HCT116 (cell line): Measurements from ENCODE around the gene EYA2. TPM values are rescaled to one million over a fixed set of nuclear protein-coding genes. Genes with fewer than 3 reads are reported as not detected.

ENCODE experiments used
- ATAC-seq: fragments of 200-7000 bp; cut with Tn5 transposase; 2 replicates; pipeline ENCODE4 v1.9.1; 2020; ENCODE audit warnings: mild to moderate bottlenecking, moderate library complexity
- BruUV-seq: library from RNA; stranded (reverse); fragments of 400-500 nt; replicated peaks from 2 replicates; lab custom pipeline; 2021; lab: Mats Ljungman, UMichigan
- CTCF ChIA-PET: fragments of 300-600 bp; sonication (Branson Sonifier 250); formaldehyde crosslinking; loops from one replicate; lab custom pipeline; 2021; ENCODE audit warnings: antibody characterized with exemption; lab: Charles Lee
- POLR2A ChIA-PET: fragments of 300-600, 350-600 bp; sonication (Branson Sonifier 250); formaldehyde crosslinking; loops from one replicate; lab custom pipeline; 2021; ENCODE audit warnings: antibody characterized with exemption; lab: Charles Lee
- RAD21 ChIA-PET, 2 experiments: fragments of 300-600 bp; sonication (Branson Sonifier 250); formaldehyde crosslinking; loops; one replicate each; lab custom pipeline; 2023; ENCODE audit warnings: low total read pairs in 2 of 2; ENCODE audit not compliant: uncharacterized antibody in 2 of 2, unreplicated experiment in 2 of 2, low non-redundant PET in 1 of 2; lab: Charles Lee
- DNase-seq: peaks from one replicate; pipeline ENCODE4 v3.0.0-alpha.2; 2010; ENCODE audit warnings: low read depth, low spot score
- H2AFZ ChIP-seq: fragments of 200-600 bp; shearing (Covaris generic), sonication (generic); 2 replicates; pipeline ENCODE4 v1.6.1; 2017; ENCODE audit warnings: low read depth, mixed run types, mixed read lengths, antibody characterized with exemption, low read length; ENCODE audit not compliant: poor library complexity, severe bottlenecking
- H3K27ac ChIP-seq: 2 replicates; pipeline ENCODE4 v1.5.1; 2012; ENCODE audit warnings: low read depth, low read length
- H3K27me3 ChIP-seq: fragments of 200-600 bp; sonication (generic); 2 replicates; pipeline ENCODE4 v1.6.1; 2016; ENCODE audit warnings: mixed run types, low read length, mixed read lengths; ENCODE audit not compliant: insufficient read depth
- H3K36me3 ChIP-seq, 2 experiments: fragments of 200-500 bp in 1 of 2; fragments of 200-600 bp in 1 of 2; sonication (Bioruptor generic) in 1 of 2; sonication (generic) in 1 of 2; 2 replicates each; pipeline versions ENCODE4 v1.5.1 to v1.6.1; 2014 to 2016; ENCODE audit warnings: low read length in 2 of 2, inconsistent platforms in 1 of 2, mixed read lengths in 1 of 2, mixed run types in 1 of 2; ENCODE audit not compliant: insufficient read depth in 2 of 2, control insufficient read depth in 1 of 2
- H3K4me1 ChIP-seq, 2 experiments: fragments of 200-600 bp in 1 of 2; sonication (generic) in 1 of 2; 2 replicates each; pipeline versions ENCODE4 v1.5.1 to v1.6.1; 2012 to 2017; ENCODE audit warnings: low read length in 2 of 2, inconsistent platforms in 1 of 2, mild to moderate bottlenecking in 1 of 2, mixed read lengths in 1 of 2, mixed run types in 1 of 2, moderate library complexity in 1 of 2; ENCODE audit not compliant: insufficient read depth in 2 of 2, control insufficient read depth in 1 of 2
- H3K4me2 ChIP-seq: fragments of 200-600 bp; sonication (generic); 2 replicates; pipeline ENCODE4 v1.6.1; 2017; ENCODE audit warnings: mixed run types, low read length, mixed read lengths
- H3K4me3 ChIP-seq, 2 experiments: fragments of 200-600 bp in 1 of 2; sonication (generic) in 1 of 2; replicated peaks in 1 of 2; 2 replicates each; pipeline ENCODE4 v1.5.1; 2011 to 2016; ENCODE audit warnings: low read length in 2 of 2, control low read depth in 1 of 2, low read depth in 1 of 2, mild to moderate bottlenecking in 1 of 2, mixed read lengths in 1 of 2, mixed run types in 1 of 2
- H3K79me2 ChIP-seq: fragments of 200-600 bp; sonication (generic); 2 replicates; pipeline ENCODE4 v1.6.1; 2017; ENCODE audit warnings: mild to moderate bottlenecking, mixed run types, low read length, moderate library complexity, mixed read lengths; ENCODE audit not compliant: insufficient read depth
- H3K9ac ChIP-seq: fragments of 200-600 bp; sonication (generic); 2 replicates; pipeline ENCODE4 v1.6.1; 2016; ENCODE audit warnings: low read length, mixed read lengths
- H3K9me2 ChIP-seq: fragments of 200-600 bp; sonication (generic), shearing (Covaris generic); 2 replicates; pipeline ENCODE4 v1.6.1; 2017; ENCODE audit warnings: mixed run types, mild to moderate bottlenecking, moderate library complexity; ENCODE audit not compliant: insufficient read depth
- H3K9me3 ChIP-seq, 2 experiments: fragments of 200-500 bp in 1 of 2; fragments of 200-600 bp in 1 of 2; sonication (Bioruptor generic) in 1 of 2; sonication (generic) in 1 of 2; 2 replicates each; pipeline ENCODE4 v1.6.1; 2014 to 2017; ENCODE audit warnings: low read length in 2 of 2, mixed read lengths in 2 of 2, inconsistent platforms in 1 of 2, low read depth in 1 of 2, mild to moderate bottlenecking in 1 of 2, mixed run types in 1 of 2, moderate library complexity in 1 of 2; ENCODE audit not compliant: control insufficient read depth in 1 of 2, insufficient read depth in 1 of 2
- H4K20me1 ChIP-seq: fragments of 200-600 bp; sonication (generic), shearing (Covaris generic); 2 replicates; pipeline ENCODE4 v1.6.1; 2017; ENCODE audit warnings: mixed run types, mild to moderate bottlenecking, moderate library complexity; ENCODE audit not compliant: insufficient read depth
- ATF3 ChIP-seq: IDR thresholded peaks from 2 replicates; pipeline ENCODE4 v1.6.1; 2012
- CBX3 ChIP-seq: IDR thresholded peaks from 2 replicates; pipeline ENCODE4 v1.6.1; 2012; ENCODE audit warnings: low read depth
- CEBPB ChIP-seq: IDR thresholded peaks from 2 replicates; pipeline ENCODE4 v1.6.1; 2012; ENCODE audit warnings: low read depth
- CTCF ChIP-seq, 3 experiments: fragments of 200-600 bp in 1 of 3; sonication (generic) in 1 of 3; IDR thresholded peaks in 2 of 3; conservative IDR thresholded peaks in 1 of 3; 2 replicates each; pipeline ENCODE4 v1.5.1; 2012 to 2017; ENCODE audit warnings: low read depth in 2 of 3, low read length in 2 of 3, antibody characterized with exemption in 1 of 3, borderline replicate concordance in 1 of 3, control low read depth in 1 of 3, mild to moderate bottlenecking in 1 of 3, mixed read lengths in 1 of 3, mixed run types in 1 of 3, moderate library complexity in 1 of 3; ENCODE audit not compliant: insufficient read depth in 1 of 3
- ELF1 ChIP-seq: IDR thresholded peaks from 2 replicates; pipeline ENCODE4 v1.6.1; 2012; ENCODE audit warnings: low read depth, borderline replicate concordance
- EZH2phosphoT487 ChIP-seq: fragments of 200-600 bp; IDR thresholded peaks from 2 replicates; pipeline ENCODE4 v1.6.1; 2018; ENCODE audit warnings: antibody characterized with exemption, borderline replicate concordance
- FOSL1 ChIP-seq: IDR thresholded peaks from 2 replicates; pipeline ENCODE4 v1.6.1; 2012; ENCODE audit warnings: low read depth
- JUND ChIP-seq: IDR thresholded peaks from 2 replicates; pipeline ENCODE4 v1.6.1; 2012
- POLR2A ChIP-seq: IDR thresholded peaks from 2 replicates; pipeline ENCODE4 v1.7.0; 2011; ENCODE audit warnings: borderline replicate concordance; ENCODE audit not compliant: insufficient read depth, insufficient read length; ENCODE audit errors: extremely low read depth
- POLR2AphosphoS5 ChIP-seq: IDR thresholded peaks from 2 replicates; pipeline ENCODE4 v1.6.1; 2011; ENCODE audit warnings: mild to moderate bottlenecking, low read depth, low read length, moderate library complexity
- RAD21 ChIP-seq: IDR thresholded peaks from 2 replicates; pipeline ENCODE4 v1.6.1; 2012; ENCODE audit warnings: low read depth, mild to moderate bottlenecking
- SIN3A ChIP-seq: IDR thresholded peaks from 2 replicates; pipeline ENCODE4 v1.6.1; 2012; ENCODE audit warnings: low read depth
- SP1 ChIP-seq: IDR thresholded peaks from 2 replicates; pipeline ENCODE4 v1.6.1; 2012; ENCODE audit warnings: low read depth
- SRF ChIP-seq: IDR thresholded peaks from 2 replicates; pipeline ENCODE4 v1.6.1; 2012; ENCODE audit warnings: low read depth
- ZFX ChIP-seq: fragments of 450-650 bp; IDR thresholded peaks from 2 replicates; pipeline ENCODE4 v1.6.1; 2017
- ZNF274 ChIP-seq: fragments of 200-500 bp; sonication (Bioruptor generic); IDR thresholded peaks from 2 replicates; pipeline ENCODE4 v1.6.1; 2014; ENCODE audit warnings: mild to moderate bottlenecking, low read depth, low read length, inconsistent platforms
- intact Hi-C: fragments of 100-400 bp; cut with micrococcal nuclease; formaldehyde crosslinking; loops from 2 replicates; pipeline ENCODE4 v1.10.0; 2022
- total RNA-seq: library from RNA; stranded (reverse); gene quantifications from one replicate; pipeline ENCODE4 v1.2.1, GENCODE V29; 2021; ENCODE audit not compliant: unreplicated experiment
- TF ChIP-seq, protein P1 (sequence below): IDR thresholded peaks from 2 replicates; pipeline ENCODE4 v1.6.1; 2012
- TF ChIP-seq, protein P2 (sequence below): IDR thresholded peaks from 2 replicates; pipeline ENCODE4 v1.6.1; 2012; ENCODE audit warnings: low read depth
- TF ChIP-seq, protein P3 (sequence below): IDR thresholded peaks from 2 replicates; pipeline ENCODE4 v1.6.1; 2011; ENCODE audit warnings: mild to moderate bottlenecking, low read length, moderate library complexity; ENCODE audit not compliant: insufficient replicate concordance; ENCODE audit errors: extremely low read depth

The EYA2 gene
- total RNA-seq, 1 experiment from 2014 or later: not detected

DNA sequence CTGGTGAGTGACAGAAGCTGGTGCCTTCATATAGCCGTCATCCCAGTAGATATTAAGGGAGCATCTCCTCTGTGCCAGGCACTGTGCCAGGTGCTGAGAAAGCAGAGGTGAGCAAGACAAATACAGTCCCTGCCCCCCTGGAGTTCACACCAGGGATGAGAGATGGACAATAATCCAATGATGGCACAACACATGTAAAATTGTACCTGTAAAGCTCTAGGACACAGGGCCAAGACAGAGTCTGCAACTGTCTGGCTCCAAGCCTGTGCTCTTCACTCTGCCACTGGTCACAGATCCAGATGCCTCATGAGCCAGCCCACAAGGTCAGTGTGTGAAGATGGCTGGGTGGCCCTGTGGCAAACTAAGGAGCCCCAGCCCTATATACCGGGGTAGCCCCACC is 133.8 kb downstream of the EYA2 start:
- Histone ChIP-seq H3K4me2 (no peak overlapping the region), H2AFZ (no peak overlapping the region), H3K27me3 (peaks cover 25% of the 10 kb centered on the region), H3K4me3 (no peak overlapping the region), H3K9ac (no peak overlapping the region), H3K27ac (no peak overlapping the region), H3K4me1 (no peaks in the 10 kb centered on the region), H3K9me3 (peaks cover 0 to 9% of the 10 kb centered on the region in 2 experiments; a peak in 1 of 4 replicates), H3K9me2 (no peaks in the 10 kb centered on the region), H3K36me3 (no peaks in the 10 kb centered on the region), H3K79me2 (no peaks in the 10 kb centered on the region), H4K20me1 (no peaks in the 10 kb centered on the region)
- no peak for ATAC-seq
- BruUV-seq: no TSS peak
- ChIA-PET POLR2A (no interaction called here), RAD21 (no interaction called here), CTCF (no interaction called here)
- intact Hi-C loops: loop anchor here (10.0 kb wide), 1 partner anchor 274 kb away; no protein-coding TSS in a partner anchor
- no peak for DNase-seq
- no peak for TF ChIP-seq RAD21
- TF ChIP-seq CBX3: no peak
- TF ChIP-seq CEBPB: no peak
- TF ChIP-seq SP1: no peak
- TF ChIP-seq POLR2A: no peak
- no peak for TF ChIP-seq ZNF274
- TF ChIP-seq POLR2AphosphoS5: no peak
- no peak for TF ChIP-seq SRF
- TF ChIP-seq, protein P1, sequence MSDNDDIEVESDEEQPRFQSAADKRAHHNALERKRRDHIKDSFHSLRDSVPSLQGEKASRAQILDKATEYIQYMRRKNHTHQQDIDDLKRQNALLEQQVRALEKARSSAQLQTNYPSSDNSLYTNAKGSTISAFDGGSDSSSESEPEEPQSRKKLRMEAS: no peak
- TF ChIP-seq CTCF (IDR thresholded peaks at IDR 0.05 in 2 of 3, conservative IDR thresholded peaks at IDR 0.05 in 1 of 3; ENCODE audit: borderline replicate concordance in 1 of 3, insufficient read depth in 1 of 3, low read depth in 2 of 3, low read length in 2 of 3): no peak
- TF ChIP-seq ELF1: no peak
- TF ChIP-seq EZH2phosphoT487: no peak
- no peak for TF ChIP-seq ZFX
- no peak for TF ChIP-seq FOSL1
- TF ChIP-seq, protein P2, sequence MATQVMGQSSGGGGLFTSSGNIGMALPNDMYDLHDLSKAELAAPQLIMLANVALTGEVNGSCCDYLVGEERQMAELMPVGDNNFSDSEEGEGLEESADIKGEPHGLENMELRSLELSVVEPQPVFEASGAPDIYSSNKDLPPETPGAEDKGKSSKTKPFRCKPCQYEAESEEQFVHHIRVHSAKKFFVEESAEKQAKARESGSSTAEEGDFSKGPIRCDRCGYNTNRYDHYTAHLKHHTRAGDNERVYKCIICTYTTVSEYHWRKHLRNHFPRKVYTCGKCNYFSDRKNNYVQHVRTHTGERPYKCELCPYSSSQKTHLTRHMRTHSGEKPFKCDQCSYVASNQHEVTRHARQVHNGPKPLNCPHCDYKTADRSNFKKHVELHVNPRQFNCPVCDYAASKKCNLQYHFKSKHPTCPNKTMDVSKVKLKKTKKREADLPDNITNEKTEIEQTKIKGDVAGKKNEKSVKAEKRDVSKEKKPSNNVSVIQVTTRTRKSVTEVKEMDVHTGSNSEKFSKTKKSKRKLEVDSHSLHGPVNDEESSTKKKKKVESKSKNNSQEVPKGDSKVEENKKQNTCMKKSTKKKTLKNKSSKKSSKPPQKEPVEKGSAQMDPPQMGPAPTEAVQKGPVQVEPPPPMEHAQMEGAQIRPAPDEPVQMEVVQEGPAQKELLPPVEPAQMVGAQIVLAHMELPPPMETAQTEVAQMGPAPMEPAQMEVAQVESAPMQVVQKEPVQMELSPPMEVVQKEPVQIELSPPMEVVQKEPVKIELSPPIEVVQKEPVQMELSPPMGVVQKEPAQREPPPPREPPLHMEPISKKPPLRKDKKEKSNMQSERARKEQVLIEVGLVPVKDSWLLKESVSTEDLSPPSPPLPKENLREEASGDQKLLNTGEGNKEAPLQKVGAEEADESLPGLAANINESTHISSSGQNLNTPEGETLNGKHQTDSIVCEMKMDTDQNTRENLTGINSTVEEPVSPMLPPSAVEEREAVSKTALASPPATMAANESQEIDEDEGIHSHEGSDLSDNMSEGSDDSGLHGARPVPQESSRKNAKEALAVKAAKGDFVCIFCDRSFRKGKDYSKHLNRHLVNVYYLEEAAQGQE: no peak
- TF ChIP-seq, protein P3, sequence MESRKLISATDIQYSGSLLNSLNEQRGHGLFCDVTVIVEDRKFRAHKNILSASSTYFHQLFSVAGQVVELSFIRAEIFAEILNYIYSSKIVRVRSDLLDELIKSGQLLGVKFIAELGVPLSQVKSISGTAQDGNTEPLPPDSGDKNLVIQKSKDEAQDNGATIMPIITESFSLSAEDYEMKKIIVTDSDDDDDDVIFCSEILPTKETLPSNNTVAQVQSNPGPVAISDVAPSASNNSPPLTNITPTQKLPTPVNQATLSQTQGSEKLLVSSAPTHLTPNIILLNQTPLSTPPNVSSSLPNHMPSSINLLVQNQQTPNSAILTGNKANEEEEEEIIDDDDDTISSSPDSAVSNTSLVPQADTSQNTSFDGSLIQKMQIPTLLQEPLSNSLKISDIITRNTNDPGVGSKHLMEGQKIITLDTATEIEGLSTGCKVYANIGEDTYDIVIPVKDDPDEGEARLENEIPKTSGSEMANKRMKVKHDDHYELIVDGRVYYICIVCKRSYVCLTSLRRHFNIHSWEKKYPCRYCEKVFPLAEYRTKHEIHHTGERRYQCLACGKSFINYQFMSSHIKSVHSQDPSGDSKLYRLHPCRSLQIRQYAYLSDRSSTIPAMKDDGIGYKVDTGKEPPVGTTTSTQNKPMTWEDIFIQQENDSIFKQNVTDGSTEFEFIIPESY: no peak
- no peak for TF ChIP-seq SIN3A
- TF ChIP-seq JUND: no peak
- no peak for TF ChIP-seq ATF3
